ENCODE measurements around the gene ENTPD6.

- no peak for TF ChIP-seq POLR2AphosphoS5 (IDR thresholded peaks at IDR 0.05; ENCODE audit: low read depth, low read length)
- no peak for TF ChIP-seq POLR2A (IDR thresholded peaks at IDR 0.05; ENCODE audit: low read depth, low read length)
- TF ChIP-seq TAF1 (IDR thresholded peaks at IDR 0.05; ENCODE audit: borderline replicate concordance, low read depth, low read length): no peak
These were observed 21.9 kb downstream of the ENTPD6 start for GRCh38 chr20:25217161-25218108.
